Renal pelvis (tissue), 12 donors: Measurements from ENCODE around the gene TBPL2. TPM values are rescaled to one million over a fixed set of nuclear protein-coding genes. Genes with fewer than 3 reads are reported as not detected.
"Not testable (repeated sequence)": the region's sequence is repeated elsewhere in the genome, so short reads cannot be mapped to it uniquely, and the experiment has no call there.

ENCODE experiments used
- DNase-seq: peaks from one replicate; pipeline ENCODE4 v3.0.0-alpha.2; 2013
- long read RNA-seq, 16 experiments: transcript quantifications; one replicate each; lab custom pipeline, GENCODE V29; 2026
- polyA plus RNA-seq, 3 donors: library from polyadenylated mRNA; unstranded; fragments of 120-200 nt; gene quantifications; one replicate each; pipeline ENCODE4 v1.2.1, GENCODE V29; 2013; ENCODE audit not compliant: insufficient read length in 3 of 3

Gene TBPL2
- not detected for polyA plus RNA-seq
- long read RNA-seq, donor 1 = 0 reads
- long read RNA-seq, donor 2 = 0 reads
- long read RNA-seq, donor 3 = 0 reads
- long read RNA-seq, donor 4 = 0 reads
- long read RNA-seq, donor 5 = 0 reads
- long read RNA-seq, donor 6 = 0 reads
- long read RNA-seq, donor 7 = 0 reads
- long read RNA-seq, donor 8 = 0 reads
- long read RNA-seq, donor 9 = 0 reads
- long read RNA-seq, donor 10 = 0 reads
- long read RNA-seq, donor 11 = 0 reads
- long read RNA-seq, donor 12 = 0 reads
- long read RNA-seq, donor 13 = 0 reads
- long read RNA-seq, donor 14 = 0 reads
- long read RNA-seq, donor 15 = 0 reads
- long read RNA-seq, donor 16 = 0 reads

- no peak for DNase-seq
Observed at GRCh38 chr14:55440385-55440784, at the start of gene TBPL2. Gene TBPL2, minus strand, starts transcription at chr14:55440616. Its CDS starts 167 bp downstream, at chr14:55440449.

GRCh38 chr14:55488204-55488603, 47.8 kb upstream of the TBPL2 start:
- DNase-seq = no peak

DNA sequence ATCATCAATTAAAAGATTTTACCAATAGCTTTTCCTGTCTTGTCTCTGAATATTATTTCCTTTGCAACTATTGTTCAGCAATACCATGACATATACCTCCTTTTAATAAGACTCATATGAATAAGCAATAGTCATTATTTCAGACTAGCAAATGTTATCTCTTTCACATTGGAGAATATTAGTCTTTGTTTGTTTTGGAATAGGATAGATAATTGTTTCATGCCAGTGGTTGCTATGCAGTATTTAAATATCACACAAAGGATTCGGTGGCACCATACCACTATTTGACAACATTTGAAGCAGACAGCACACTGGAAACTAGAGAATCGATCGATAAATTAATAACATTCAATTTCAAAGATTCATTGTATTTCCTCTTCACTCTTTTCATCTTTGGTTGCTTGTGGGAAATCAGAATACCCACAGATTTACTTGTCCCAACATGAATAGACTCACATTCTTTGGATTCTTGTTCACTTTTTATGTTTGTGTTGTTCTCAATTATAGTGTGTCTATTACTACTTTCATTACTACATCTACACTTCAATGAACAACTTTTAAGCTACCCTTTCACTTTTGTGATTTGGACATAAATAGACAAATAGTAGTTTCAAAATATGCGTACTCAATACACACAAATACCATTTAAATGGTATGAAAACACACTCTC, 42.7 kb upstream of the TBPL2 start:
- no peak for DNase-seq

GRCh38 chr14:55481769-55482168, 41.4 kb upstream of the TBPL2 start:
- no peak for DNase-seq

DNA sequence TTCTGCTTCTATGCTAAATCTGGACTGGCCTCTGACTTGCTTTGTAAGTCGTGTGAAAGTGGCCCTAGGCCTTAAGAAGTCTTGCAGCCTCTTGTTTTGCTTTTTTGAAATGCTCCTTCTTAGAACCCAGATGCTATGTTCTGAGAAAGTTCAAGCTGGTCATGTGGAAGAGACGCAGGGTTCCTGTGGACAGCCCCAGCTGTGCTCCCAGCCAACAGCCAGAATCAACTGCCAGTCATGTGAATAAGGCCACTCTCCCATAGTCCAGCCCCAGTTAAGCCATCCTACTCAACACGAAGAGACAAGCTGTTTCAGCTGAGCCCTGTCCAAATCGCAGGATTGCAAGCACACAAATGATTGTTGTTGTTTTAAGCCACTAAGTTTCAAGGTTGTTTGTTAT, 37.3 kb upstream of the TBPL2 start:
- DNase-seq = no peak

- not testable (repeated sequence) for DNase-seq
Observed at GRCh38 chr14:55476448-55476847, 36.0 kb upstream of the TBPL2 start.

GRCh38 chr14:55473786-55474185, 33.4 kb upstream of the TBPL2 start:
- DNase-seq = no peak

DNA sequence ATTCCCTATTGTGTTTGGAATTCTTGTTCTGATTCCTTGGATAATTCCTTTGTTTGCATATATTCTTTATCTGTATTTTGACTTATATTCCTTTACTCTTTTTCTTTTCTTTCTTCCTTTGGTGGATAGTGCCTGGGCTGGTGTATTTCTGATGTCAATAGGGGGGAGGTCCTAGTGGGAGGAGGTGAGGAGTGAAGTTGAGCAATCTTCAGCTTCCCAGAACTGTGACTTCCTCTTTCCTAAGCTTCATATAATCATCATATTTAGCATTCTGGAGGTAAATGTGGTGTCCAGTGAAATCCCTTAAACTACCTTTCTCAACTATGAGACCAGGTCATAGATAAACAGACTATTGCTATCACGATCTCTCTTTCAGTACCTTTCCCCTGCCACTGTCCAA, 29.6 kb upstream of the TBPL2 start:
- no peak for DNase-seq

DNA sequence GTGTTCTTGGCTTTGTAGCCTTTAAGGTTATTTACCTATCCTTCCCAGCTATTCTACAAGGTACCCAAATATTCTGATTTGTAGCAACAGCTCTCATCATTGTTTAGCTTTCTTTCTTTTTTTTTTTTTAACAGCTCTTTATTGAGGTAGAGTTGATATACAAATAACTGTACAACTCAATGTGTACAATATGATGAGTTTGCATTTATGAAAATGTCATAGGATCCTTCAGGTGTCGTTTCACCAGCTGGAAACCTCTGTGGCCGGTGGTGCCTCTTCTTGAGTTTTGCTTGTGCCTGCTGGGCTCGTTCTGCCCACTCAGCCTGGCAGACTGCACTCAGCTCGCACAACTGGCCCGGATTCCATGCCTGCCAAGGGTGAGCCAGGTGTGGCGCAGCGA, 26.9 kb upstream of the TBPL2 start:
- DNase-seq = no peak

DNA sequence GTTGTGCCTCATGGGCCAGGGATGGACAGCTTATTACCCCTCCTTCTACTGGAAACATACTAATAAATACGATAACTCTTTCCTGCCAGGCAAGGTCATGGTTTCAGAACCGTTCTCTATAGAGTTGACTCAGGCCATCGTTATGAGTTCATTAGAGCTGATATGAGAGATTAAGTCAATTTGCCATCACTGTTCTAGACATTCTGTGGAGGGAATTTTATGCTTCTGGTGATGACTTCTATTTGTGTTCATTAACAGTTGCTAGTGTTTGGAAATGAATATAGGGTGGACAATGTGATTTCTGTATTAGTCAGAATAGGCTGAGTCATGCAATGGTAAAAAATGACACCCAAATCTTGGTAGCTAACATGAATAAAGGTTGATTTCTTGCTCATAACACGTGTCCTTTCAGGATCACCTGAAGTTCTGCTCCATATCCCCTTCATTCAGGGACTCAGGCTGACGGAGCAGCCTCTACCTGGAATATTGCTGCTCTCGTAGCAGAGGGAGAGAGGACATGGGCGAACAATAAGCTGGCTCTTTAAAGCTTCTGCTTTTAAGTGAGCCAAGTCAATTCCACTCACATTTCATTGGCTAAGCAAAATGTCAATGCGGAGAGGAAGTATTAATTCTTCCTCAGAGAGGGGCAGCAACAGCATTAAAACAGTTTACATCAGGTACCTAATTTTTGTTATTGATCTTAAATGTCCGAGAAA, 18.5 kb upstream of the TBPL2 start:
- DNase-seq = no peak

GRCh38 chr14:55457496-55457895, 17.1 kb upstream of the TBPL2 start:
- no peak for DNase-seq

GRCh38 chr14:55456411-55456810, 16.0 kb upstream of the TBPL2 start:
- not testable (repeated sequence) for DNase-seq

- peak; percentile 7 for DNase-seq
Observed at GRCh38 chr14:55454264-55455002, 14.0 kb upstream of the TBPL2 start.

DNA sequence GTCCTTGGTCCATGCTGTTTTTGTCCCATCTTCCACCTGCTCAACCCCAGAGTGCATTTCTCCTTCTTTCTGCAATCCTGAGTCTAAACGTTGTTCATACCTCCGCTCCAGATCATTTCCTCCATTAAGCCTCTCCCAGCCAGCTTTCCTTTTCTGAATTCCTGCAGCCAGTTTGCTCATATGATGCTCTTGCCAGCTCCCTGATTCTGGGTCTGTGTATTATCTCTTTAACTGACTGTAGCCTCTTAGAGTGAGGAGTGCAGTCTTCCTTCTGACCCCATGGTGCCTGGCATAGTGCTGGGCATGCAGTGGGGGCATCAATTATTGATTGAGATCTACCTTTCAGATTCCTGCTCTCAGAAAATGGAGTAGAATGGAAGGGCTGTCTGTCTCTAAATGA, 11.5 kb upstream of the TBPL2 start:
- DNase-seq = no peak

DNA sequence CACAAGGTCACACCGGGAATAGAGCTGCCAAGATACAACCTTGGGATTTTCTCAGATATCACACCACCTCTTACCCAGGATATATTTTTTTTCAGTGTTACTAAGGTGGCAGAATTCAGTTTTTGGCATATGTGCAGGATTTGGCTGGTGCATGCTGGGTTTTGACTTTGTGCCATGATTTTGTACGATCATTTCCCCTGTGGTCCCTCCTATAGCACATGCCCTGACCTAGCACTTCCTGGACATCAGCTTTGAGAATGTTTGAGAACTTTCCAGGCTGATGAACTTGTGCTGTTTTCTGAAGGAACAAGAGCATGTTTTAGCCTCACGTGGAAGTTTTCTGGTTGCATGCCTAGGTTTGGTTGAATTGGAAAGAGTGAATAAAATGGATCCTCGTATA, 11.0 kb upstream of the TBPL2 start:
- DNase-seq = no peak

- no peak for DNase-seq
Observed at GRCh38 chr14:55450987-55451386, 10.6 kb upstream of the TBPL2 start.

- no peak for DNase-seq
Observed at GRCh38 chr14:55450539-55450938, 10.1 kb upstream of the TBPL2 start.

DNA sequence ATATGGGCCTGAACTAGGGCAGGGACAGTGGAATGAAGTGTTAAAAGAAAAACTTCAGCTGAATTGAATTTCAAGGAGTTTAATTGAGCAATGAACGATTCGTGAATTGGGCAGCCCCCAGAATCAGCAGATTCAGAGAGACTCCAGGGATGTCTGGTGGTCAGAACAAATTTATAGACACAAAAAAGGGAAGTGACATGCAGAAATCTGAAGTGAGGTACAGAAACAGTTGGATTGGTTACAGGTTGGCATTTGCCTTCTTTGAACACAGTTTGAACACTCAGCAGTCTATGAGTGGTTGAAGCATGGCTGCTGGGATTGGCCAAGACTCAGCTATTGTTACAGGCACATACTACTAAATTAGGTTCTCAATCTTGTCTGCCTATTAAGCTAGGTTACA, 9.7 kb upstream of the TBPL2 start:
- no peak for DNase-seq

DNA sequence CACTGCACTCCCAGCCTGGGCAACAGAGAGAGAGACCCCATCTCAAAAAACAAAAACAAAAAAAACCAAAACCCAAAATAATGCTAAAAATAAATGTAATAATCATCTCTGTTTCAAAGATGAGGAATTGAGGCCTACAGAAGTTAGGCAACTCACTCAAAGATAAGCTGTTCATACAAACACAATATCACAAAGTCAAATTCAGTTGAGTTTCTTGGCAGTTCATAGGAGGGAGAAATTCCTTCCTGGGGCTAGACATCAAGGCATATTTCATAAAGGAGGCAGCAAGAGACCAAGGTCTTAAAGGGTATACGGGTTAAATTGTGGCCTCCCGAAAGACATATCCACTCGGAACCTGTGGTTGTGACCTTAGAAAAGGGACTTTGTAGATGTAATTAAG, 8.7 kb upstream of the TBPL2 start:
- no peak for DNase-seq

- DNase-seq = no peak
Observed at GRCh38 chr14:55448141-55448614, 7.8 kb upstream of the TBPL2 start.

DNA sequence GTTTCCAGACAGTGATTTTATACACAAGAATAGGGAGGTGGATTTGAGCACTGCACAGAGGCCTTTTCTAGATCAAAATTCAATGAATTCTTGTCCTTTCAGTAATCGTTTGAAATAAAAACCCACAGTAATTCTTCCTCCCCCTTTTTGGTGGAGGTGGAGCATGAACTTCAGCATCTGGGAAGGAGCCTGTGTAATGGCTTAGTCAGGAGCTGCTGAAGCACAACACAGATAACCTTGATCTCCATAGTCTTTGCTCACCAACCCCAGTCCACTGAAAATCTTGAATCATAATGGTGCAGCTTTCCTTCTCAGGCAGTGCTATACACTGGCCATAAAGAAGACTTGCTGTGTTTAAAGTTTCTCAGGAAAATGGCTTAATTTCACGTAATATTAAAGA, 6.4 kb upstream of the TBPL2 start:
- peak; percentile 15 for DNase-seq

GRCh38 chr14:55446127-55446736, 5.8 kb upstream of the TBPL2 start:
- DNase-seq = peak; percentile 80
